NT2/D1 (cell line): ENCODE measurements around the gene CACNA1S.

Experiments used
- SUZ12 ChIP-seq: IDR thresholded peaks from 2 replicates; pipeline ENCODE4 v1.6.1; 2011; ENCODE audit not compliant: insufficient read length, insufficient read depth; ENCODE audit errors: extremely low read depth
- ZNF274 ChIP-seq: IDR thresholded peaks from 2 replicates; pipeline ENCODE4 v1.6.1; 2011; ENCODE audit warnings: mild to moderate bottlenecking, low read depth, low read length

- TF ChIP-seq ZNF274, result no peak
- no peak for TF ChIP-seq SUZ12
Observed at GRCh38 chr1:201112173-201112731, at the start of gene CACNA1S.
